NCI-H1436 (cell line): Measurements from ENCODE around the gene CYP27A1.
"Not testable (repeated sequence)": the region's sequence is repeated elsewhere in the genome, so short reads cannot be mapped to it uniquely, and the experiment has no call there.

Experiments used
- DNase-seq: peaks from one replicate; lab custom pipeline; 2025; lab: John Stamatoyannopoulos, UW

The CYP27A1 gene

GRCh38 chr2:218781691-218782527 lies at the start of gene CYP27A1:
Gene CYP27A1 (plus strand): TSS chr2:218782147. CDS start chr2:218782183, 36 bp downstream.
- DNase-seq = no peak

GRCh38 chr2:218732761-218733158 lies 49.2 kb upstream of the CYP27A1 start:
- no peak for DNase-seq

DNA sequence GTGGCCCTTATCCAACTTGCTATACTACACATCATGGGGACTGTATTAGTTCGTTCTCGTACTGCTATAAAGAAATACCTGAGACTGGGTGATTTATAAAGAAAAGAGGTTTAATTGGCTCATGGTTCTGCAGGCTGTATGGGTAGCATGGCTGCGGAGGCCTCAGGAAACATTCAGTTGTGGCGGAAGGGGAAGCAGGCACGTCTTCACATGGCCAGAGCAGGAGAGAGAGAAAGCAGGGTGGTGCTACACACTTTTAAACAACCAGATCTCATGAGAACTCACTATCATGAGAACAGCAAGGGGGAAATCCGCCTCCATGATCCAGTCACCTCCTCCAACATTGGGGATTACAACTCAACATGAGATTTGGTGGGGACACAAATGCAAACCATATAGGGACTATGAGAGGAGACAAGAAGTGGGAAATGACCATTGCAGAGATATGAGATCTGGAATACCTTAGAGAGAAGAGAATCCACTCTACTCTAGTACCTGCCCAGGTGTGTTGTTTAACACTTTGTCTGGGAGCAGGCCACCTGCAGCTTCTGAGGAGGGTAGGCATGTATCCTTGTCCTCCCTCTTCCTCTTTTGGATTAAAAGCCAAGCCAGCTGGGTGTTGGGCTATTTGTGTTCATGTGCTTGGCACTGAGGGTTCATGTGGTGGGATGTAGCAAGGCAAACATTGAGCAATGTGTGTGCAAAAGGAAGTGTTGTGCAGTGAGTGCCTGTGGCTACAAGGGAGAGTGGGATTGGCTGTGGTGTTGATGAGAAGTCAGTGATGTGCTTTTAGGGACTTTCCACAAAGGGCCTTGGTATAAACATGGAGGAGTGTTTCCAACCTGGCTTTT lies 48.6 kb upstream of the CYP27A1 start:
- no peak for DNase-seq

- no peak for DNase-seq
Measured at GRCh38 chr2:218734190-218734975, 47.6 kb upstream of the CYP27A1 start.

GRCh38 chr2:218736531-218736930 lies 45.4 kb upstream of the CYP27A1 start:
- DNase-seq = no peak

GRCh38 chr2:218743068-218743467 lies 38.9 kb upstream of the CYP27A1 start:
- DNase-seq = no peak

GRCh38 chr2:218744615-218745014 lies 37.3 kb upstream of the CYP27A1 start:
- DNase-seq = no peak

- no peak for DNase-seq
Measured at GRCh38 chr2:218745160-218745558, 36.8 kb upstream of the CYP27A1 start.

DNA sequence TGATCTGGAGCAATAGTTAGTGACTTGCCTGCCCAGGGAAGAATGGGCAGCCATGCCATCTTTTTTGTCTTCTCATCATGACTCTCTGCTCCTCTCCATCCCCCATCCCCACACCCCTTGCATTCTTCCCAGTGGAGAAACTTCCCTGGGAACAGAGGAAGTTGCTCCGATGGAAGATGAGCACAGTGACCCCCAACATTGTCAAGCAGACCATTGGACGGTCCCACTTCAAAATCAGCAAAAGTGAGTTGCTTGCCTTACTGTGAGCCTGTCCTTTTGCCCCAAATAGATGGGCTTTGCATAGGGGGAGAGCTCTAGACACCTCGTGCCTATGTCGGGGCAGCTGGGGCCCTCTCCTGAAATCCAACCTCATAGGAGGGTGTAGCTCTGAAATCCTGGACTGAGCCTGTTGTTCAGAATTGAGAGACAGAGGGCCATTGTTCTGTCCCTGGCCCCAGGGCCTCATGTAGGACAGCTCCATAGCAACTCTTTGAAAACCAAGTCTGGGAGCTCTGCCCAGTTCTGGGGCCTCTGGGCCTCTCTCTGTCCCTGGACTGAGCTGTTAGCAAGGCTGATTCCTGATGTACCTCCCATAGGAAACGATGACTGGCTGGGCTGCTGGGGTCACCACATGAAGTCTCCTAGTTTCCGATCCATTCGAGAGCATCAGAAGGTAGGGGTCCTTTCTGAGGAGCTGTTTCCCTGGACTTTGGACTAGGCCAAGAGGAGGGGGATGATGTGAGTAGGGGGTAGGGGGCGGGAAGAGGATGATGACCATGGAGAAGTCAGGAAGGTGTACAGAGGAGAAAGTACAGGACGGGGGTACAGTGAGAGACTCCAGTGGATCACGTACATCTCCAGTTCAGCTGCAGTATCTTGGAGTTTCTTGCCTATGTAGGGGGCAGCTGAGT lies 36.1 kb upstream of the CYP27A1 start:
- DNase-seq = no peak

DNA sequence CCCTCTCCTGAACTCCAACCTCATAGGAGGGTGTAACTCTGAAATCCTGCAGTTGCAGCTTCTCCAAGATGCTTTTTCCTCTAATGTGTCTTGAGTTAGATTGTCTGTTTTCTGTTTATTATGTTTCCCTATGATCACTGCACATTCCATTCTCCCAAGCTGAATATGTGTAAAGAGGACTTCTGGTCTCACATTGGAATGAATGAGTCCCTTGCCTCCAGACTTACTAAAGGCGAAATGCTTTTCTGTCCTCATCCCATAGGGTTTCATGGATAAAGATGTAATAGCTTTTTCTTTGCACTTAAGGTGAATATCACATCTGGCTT lies 35.5 kb upstream of the CYP27A1 start:
- no peak for DNase-seq

DNA sequence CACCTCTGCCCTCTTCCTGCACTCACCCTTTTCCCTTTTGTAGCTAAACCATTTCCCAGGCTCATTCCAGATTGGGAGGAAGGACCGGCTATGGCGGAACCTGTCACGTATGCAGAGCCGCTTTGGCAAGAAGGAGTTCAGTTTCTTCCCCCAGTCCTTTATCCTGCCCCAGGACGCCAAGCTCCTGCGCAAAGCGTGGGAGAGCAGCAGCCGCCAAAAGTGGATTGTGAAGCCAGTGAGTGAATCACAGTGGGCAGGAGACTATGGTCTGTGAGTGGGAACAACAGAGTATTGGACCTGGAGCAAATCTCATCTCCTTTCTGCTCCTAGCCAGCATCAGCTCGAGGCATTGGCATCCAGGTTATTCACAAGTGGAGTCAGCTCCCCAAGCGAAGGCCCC lies 35.0 kb upstream of the CYP27A1 start:
- DNase-seq = no peak

- DNase-seq = no peak
Measured at GRCh38 chr2:218748741-218749441, 33.1 kb upstream of the CYP27A1 start.

GRCh38 chr2:218754201-218754600 lies 27.7 kb upstream of the CYP27A1 start:
- DNase-seq = no peak

- DNase-seq = no peak
Measured at GRCh38 chr2:218754781-218755180, 27.2 kb upstream of the CYP27A1 start.

DNA sequence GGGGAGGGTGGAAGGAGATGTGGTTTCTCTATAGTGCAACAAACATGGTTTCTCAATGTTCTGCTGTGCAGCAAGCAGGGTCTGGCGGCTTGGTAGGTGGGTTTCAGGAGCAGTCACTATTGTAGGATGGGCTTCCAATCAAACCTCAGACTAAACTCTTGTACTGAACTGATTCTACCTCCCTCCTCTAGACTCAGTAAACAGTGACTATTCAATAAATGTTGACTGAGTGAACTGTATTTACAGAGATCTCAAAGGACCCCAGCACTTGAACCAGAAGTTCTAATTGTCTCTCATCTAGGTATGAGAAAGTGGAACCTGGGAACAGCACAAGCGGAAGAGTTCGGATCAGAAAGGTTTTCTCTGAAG lies 26.8 kb upstream of the CYP27A1 start:
- DNase-seq = no peak

DNA sequence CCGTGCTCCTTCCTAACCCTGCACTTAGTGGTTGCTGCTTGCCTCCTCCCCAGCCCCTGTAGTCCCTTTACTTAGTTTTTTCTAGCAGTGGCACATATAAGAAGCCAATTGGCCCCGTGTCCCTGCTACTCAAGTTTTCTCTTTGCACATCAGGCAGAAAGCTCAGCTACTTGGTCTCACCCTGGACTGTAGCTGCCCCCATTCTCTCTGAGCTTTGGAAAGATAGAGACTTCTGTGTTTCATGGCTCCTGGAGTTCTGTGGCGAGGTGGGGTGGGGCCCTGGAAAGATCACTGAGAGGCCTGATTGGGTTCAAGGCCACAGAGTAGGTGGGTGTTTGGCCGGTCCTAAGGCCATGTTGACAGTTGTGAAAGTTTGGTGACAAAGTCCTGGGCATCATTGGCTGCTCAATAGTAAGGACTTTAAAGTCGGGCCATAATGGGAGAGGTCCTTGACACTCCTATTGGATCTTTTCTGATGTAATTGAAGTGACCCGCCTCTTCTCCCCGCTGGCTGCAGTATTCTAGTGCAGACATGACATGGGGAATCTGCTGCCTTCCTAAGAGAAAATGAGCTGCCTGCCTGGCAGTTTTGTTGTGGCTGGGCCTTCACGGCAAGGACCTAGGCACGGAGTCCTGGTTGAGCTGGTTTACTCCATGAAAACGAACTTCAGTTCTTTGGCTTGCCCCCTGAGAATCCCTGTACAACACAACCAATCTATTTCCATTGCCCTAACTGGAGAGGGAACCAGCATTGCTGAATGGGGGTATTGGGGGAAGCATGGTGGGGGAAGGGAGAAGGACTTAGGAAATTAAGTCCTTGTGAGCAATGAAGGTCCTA lies 26.2 kb upstream of the CYP27A1 start:
- no peak for DNase-seq

GRCh38 chr2:218756599-218757377 lies 25.2 kb upstream of the CYP27A1 start:
- no peak for DNase-seq

- DNase-seq = no peak
Measured at GRCh38 chr2:218761795-218762194, 20.2 kb upstream of the CYP27A1 start.

DNA sequence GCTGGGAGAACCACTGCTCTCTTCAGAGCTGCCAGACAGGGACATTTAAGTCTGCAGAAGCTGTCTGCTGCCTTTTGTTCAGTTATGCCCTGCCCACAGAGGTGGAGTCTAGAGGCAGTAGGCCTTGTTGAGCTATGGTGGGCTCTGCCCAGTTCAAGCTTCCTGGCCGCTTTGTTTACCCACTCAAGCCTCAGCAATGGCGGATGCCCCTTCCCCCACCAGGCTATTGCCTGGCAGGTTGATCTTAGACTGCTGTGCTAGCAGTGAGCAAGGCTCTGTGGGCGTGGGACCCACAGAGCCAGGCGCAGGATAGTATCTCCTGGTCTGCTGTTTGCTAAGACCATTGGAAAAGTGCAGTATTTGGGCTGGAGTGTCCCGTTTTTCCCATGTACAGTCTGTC lies 9.2 kb upstream of the CYP27A1 start:
- not testable (repeated sequence) for DNase-seq
